GM12801 (cell line): ENCODE data around the gene TMEM167B.

Source experiments
- CTCF ChIP-seq: IDR thresholded peaks from one replicate; pipeline ENCODE4 v1.5.1; 2011; ENCODE audit warnings: control low read depth; ENCODE audit not compliant: insufficient read length; ENCODE audit errors: extremely low read depth

Gene TMEM167B

GRCh38 chr1:109069294-109069693 is 21.3 kb upstream of the TMEM167B start:
- TF ChIP-seq CTCF = no peak

- no peak for TF ChIP-seq CTCF
Measured at GRCh38 chr1:109075531-109076490, 14.8 kb upstream of the TMEM167B start, which contains the start of gene TAF13. TSS of gene TAF13 (minus strand) at chr1:109076003. CDS start at chr1:109075947, 56 bp downstream.

GRCh38 chr1:109078317-109078716 is 12.2 kb upstream of the TMEM167B start:
- TF ChIP-seq CTCF = no peak

- no peak for TF ChIP-seq CTCF
Measured at GRCh38 chr1:109079240-109079622, 11.3 kb upstream of the TMEM167B start.

GRCh38 chr1:109080441-109081082 is 10.0 kb upstream of the TMEM167B start:
- TF ChIP-seq CTCF = no peak

GRCh38 chr1:109083501-109083900 is 7.1 kb upstream of the TMEM167B start:
- TF ChIP-seq CTCF = no peak

- no peak for TF ChIP-seq CTCF
Measured at GRCh38 chr1:109083923-109084322, 6.6 kb upstream of the TMEM167B start.
